EH (cell line): ENCODE results near the gene TRAF3IP1.
"Not testable (repeated sequence)": the region's sequence is repeated elsewhere in the genome, so short reads cannot be mapped to it uniquely, and the experiment has no call there.

Experiments
- DNase-seq: peaks from one replicate; pipeline ENCODE4 v3.0.0-alpha.2; 2015; ENCODE audit warnings: low read depth

Gene TRAF3IP1

DNA sequence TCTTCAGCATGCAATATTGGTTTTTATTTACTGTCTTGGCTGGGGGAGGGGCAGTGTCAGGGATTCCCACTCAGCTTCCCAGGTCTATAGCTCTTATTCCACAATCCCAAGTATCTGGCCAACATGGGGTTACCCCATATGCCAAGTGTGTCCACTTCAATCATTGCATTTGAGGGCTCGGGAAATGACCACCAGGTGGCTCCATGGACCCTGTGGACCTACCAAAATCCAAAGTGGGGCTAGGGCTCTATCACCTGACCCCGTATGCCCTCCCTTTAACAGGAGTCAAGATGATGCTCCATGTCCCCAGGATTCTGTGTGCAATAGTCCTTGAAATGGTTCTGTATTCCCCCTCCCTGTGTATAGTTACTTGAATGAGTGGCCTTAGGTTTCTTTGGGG, 12.1 kb upstream of the TRAF3IP1 start:
- no peak for DNase-seq

GRCh38 chr2:238310721-238311120, 9.6 kb upstream of the TRAF3IP1 start:
- not testable (repeated sequence) for DNase-seq

DNA sequence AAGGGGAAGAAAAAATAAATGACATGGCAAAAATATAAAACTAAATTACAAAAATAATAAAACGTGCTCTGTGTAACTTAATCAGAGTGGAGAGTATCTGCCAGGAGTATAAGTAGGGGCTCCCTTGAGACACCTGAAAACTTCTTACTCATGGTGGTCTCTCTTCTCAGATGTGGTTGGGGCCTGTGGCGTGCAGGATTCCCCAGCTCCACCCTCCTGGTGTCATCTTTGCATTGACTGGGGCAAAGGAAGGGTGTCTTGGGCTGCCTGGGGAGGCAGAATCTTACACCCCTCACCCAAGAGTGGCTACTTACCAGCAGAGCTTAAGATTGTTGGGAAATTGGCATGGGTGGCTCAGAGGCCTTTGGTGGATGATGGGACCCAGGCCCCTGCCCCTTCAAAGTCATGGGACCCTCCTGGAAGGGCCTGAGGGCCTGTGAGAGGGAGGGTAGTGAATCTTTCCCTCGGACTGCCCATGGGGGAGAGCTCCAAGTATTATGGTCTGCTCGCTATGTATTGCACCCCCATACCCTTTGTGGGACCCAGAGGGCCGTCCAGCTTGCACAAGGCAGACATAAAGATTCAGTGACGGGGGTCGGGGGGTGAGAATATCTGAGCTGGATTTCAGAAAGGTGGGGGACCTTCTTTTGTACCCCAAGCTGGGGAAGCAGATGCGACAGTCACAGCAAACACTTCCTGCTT, 6.9 kb upstream of the TRAF3IP1 start:
- DNase-seq, result no peak

DNA sequence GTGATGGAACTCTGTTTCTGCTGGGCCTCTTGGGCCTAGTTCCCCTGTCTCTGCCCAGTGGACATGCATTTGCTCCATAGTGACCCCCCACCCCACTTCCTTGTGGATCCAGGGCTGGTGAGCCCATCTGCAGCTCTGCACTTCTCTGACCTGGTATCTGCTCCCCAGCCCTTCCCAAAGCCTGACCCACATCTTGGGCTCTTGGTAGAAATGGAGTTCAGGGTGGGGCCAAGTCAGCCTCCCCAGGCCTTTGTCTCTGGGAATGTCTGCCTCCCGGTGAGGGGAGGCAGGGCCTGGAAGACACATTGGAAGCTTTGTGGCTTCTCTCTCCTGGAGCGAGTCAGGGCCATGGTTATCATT, 6.3 kb upstream of the TRAF3IP1 start:
- DNase-seq, result no peak

DNA sequence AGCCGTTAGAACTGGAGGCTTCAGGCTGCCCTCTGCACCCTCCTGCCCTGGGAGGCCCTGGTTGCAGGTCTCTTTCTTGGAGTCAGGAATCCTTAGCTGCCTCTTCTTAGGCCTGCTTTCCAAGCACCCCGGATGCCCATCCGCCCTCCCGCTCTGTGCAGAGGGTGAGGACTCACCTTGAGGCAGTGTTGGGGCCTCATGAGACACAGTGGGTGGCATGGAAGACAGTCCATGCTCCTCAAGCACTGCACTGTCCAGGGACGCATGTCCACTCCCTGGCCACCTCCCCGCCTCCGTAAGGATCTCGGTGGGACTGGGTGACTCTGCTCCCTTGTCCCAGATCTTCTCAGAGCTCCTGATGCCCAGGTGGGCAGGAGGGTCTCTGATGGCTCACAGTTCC, 5.7 kb upstream of the TRAF3IP1 start:
- DNase-seq, result no peak

DNA sequence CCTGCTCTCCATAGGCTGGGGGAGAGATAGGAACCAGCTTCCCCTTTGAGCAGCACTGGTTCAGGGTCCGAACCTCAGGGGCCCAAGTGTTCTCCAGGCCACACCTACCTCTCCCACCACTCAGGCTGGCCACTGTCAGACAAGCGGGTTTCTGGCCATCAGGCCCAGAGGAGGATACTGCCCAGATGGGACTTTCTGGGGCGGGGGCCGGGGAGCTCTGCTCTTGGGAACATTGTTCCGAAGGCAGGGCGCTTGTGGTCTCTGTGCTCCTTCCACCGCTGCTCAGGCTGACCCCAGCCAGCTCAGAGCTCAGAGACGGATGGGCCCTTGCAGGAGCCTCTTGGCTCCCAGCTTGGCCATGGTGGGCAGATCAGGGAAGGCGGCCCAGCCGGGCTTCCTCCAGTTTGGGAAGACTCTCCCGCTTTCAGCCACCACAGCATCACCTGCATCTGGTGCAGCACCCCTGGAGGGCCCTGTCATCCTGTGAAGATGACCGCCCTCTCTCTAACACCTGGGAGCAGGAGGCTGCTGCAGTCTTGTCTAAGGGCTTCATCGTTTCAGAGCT, 5.2 kb upstream of the TRAF3IP1 start:
- DNase-seq, result no peak

DNA sequence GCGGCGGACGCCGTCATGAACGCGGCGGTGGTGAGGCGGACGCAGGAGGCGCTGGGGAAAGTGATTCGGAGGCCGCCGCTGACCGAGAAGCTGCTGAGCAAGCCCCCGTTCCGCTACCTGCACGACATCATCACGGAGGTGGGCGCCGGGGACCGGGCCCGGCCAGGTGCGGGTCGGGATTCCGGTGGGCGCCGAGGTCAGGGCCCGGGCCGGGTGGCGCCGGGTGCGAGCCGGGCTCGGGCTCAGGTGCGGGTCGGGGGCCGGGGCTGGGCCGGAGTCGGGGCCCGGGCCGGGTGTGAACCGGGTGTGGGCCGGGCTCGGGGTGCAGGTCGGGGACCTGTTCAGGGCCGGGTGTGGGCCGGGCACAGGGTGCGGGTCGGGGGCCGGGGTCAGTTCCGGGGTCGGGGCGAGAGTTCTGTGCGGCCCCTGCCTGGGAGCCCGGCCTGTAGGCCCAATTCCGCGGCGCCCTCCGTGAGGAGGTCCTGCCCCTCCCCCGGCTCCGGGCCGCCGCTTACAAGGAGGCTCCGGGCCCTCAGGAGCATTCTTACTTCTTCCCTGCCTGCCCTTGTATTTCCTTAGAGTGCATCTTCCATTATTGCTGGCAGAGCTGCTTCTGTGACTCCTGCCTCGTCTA, 447 bp downstream of the TRAF3IP1 start:
- peak; percentile 30 for DNase-seq

DNA sequence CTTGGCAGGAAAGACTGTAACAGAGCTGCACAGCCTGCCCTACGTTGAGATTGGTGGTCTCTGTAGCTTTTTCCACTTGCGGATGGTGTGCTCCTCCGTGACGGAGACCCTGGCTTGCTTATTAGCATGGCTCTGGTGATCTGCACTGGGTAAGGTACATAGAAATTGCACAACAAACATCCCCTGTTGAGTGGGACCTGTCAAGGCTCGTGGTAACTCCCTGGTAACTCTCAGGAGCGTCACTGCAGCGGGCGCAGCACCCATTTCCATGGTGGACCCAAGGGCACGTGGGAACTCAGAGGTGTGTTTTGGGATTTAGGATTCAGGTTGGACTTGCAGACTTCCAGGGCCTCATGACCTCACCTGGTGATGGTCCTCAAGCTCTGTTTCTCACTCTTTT, 1.1 kb downstream of the TRAF3IP1 start:
- no peak for DNase-seq

- DNase-seq, result no peak
Observed at GRCh38 chr2:238322001-238322411, 1.7 kb downstream of the TRAF3IP1 start.

GRCh38 chr2:238324248-238324647, 3.9 kb downstream of the TRAF3IP1 start:
- not testable (repeated sequence) for DNase-seq

DNA sequence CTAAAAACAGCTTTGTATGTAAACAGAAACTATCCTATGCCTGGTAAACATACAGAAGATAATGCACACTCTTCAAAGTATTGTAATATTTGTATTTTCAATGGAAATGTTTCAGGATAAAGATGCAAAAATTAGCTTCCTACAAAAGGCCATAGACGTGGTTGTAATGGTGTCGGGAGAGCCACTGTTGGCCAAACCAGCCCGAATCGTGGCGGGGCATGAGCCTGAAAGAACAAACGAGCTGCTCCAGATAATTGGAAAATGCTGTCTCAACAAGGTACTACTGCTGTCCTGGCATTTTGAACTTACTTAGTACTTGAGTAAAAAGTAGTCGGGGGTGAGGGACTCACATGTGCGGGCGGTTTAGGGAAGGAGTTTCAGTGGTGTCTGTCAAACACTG, 5.4 kb downstream of the TRAF3IP1 start:
- no peak for DNase-seq

DNA sequence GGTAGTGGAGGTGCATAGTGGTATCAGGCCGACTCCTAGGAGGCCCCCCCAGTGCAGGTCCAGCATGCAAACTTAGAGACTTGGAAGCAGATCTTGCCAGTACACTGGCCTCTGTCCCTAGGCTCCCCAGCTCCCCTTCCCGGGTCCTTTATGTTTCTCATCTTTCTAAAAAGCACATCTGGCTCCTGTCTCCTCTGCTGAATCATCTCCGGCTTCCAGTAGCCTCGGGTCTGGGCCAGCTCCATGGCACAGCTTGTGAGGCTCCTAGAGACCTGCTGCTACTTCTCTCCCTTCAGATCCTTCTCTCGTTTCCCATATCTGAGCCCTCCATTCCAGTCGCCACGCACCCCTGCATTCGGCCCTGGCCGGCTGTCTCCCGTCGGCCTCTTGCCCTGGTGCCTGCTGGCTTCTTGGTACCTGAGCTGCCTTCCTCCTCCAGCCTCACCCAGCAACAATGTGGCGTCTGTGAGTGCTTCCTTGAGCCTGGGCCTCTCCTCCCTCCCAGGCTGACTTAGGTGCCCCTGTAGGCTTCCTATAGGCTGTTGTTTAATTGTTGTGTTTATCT, 6.6 kb downstream of the TRAF3IP1 start:
- peak; percentile 20 for DNase-seq

DNA sequence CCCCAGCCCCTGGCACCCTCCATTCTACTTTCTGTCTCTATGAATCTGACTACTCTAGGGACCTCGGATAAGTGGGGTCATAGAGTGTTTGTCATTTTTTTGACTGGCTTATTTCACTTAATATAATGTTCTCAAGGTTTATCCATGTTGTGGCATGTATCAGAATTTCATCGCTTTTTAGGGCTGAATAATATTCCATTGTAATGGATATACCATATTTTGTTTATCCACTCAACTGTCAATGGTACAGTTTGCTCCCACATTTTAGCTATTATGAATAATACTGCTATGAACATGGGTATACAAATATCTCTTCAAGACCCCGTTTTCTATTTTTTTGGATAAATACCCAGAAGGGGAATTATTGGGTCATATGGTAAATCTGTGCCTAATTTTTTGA, 7.4 kb downstream of the TRAF3IP1 start:
- no peak for DNase-seq

GRCh38 chr2:238330391-238330790, 10.1 kb downstream of the TRAF3IP1 start:
- DNase-seq, result no peak

GRCh38 chr2:238331916-238332315, 11.6 kb downstream of the TRAF3IP1 start:
- no peak for DNase-seq

GRCh38 chr2:238334885-238335284, 14.6 kb downstream of the TRAF3IP1 start:
- no peak for DNase-seq

DNA sequence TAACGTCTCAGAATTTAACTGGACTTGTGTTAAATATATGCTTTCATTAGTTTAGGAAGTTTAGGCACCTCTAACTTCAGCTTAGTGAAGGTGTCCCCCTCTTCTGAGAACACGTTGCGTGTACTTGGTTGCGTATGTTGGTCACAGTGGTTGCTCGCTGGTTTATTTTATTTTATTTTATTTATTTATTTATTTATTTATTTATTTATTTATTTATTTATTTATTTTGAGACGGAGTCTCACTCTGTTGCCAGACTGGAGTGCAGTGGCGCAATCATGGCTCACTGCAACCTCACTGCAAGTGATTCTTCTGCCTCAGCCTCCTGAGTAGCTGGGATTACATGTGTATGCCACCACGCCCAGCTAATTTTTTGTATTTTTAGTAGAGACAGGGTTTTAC, 15.3 kb downstream of the TRAF3IP1 start:
- DNase-seq, result not testable (repeated sequence)

- peak; percentile 10 for DNase-seq
Observed at GRCh38 chr2:238336151-238336550, 15.8 kb downstream of the TRAF3IP1 start.

DNA sequence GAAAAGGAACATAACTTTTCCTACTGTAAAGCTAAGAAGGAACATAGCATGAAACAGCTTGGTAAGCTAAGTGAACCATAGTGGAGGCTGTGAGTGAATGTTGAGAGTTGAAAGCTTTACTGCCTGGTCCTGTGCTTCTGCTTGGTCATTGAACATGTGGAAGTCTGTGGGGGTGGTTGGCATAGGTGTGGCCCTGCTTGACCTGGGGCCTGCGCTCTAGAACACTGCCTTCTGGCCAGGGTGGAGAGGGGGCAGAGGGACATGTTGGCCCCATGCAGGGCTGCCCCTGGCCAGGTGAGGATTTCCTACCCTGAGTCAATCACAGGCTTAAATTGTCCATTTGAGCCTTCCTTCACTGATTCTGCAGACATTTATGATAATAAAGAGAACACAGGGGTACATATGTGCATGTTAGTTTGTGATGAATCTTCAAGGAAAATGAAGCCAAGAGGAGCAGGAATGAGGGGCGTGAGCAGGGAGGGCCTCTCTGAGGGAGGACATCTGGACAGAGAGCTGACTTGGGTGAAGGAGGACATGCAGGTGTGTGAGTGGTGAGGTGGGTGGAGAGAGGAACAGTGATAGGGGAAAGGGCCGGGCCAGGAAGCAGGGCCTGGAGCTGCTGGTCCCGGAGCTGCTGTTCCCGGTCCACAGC, 16.6 kb downstream of the TRAF3IP1 start:
- no peak for DNase-seq

GRCh38 chr2:238337846-238338245, 17.5 kb downstream of the TRAF3IP1 start:
- no peak for DNase-seq

DNA sequence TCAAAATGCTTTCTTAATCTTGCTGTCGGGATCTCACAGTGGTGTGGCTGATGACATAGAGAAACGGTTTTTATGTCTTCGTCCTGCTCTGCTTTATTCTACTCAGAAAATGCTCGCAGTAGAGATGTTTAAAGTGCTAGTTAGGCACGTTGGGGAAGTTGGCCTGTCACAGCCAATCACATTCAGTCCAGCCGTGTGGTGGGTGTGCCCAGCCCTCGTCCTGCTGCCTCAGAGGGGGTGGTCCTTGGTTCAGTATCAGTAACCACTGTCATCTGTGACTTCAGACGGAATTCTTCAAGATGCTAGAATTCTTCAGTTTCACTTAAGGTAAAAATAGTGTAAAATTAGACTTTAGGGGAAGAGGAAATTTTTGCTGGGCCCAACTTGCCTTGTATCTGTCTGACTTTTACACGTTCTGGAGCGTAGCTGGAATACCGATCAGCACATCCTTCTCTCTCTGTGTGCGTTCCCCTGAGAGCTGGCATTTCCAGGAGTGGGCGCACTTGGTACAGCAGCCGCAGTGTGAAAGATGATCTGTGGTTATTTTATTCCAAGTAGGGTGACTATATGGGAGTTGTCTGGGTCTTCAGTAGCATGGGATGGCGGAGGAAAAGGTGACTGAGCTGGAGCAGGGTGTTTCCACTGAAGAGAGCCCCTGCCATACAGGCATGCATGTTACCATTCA, 18.5 kb downstream of the TRAF3IP1 start:
- no peak for DNase-seq

DNA sequence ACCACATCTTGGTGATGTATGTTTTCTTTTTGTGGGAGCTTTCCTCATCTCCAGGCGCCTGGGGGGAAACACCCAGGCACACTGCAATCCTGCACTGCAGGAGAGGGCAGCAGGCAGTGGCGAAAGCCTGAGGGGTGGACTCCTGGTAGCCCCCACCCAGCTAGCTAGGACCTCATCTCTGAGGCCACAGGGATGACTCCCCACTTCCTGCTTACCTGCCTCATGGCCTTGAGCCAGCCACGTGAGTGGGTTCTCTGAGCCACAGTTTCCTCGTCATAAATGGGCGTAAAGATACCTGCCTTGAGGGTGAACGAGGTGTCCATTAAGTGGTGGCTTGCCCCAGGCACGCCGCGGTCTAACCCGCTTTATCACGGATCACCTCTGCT, 19.1 kb downstream of the TRAF3IP1 start:
- DNase-seq, result no peak
